Measurements from ENCODE around the gene FXYD1.

FXYD1 gene

DNA sequence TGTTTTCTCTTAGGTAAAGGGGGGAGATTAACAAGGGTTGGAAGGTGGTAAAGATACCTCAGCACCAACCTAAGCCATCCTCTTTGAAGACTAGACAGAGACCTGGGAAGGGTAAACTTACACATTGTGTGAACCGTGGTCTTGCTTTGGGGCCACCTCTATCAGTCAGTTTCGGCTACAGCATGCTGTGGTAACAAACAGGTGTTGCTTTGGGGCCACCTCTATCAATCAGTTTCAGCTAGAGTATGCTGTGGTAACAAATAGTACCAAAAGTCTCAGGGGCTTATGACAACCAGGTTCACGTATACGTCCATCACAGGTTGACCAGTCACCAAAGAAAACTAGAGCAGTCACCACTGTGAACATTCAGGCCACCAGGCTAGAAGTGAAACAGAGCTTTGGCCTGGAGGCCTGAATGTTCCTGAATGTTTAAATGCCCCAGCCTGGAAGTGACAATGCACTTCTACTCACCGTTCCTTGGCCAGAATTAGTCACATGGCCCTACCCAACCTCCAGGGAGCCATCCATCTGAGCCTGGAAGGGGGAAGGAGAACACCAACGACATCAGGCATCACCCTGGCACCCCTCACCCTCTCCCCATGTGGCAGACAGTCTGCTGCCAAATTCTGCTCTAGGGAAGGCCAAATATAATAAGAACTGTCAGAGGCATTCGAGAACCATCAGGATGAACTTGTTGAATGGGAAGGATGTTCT, 8.3 kb downstream of the FXYD1 start:
- no peak for TF ChIP-seq ZFP3 (CRISPR knock-in tag; IDR thresholded peaks at IDR 0.05)
- no peak for TF ChIP-seq ZFP30 (CRISPR knock-in tag; IDR thresholded peaks at IDR 0.05)
- no peak for TF ChIP-seq SNAI2 (CRISPR knock-in tag; IDR thresholded peaks at IDR 0.05)
- no peak for ATAC-seq

DNA sequence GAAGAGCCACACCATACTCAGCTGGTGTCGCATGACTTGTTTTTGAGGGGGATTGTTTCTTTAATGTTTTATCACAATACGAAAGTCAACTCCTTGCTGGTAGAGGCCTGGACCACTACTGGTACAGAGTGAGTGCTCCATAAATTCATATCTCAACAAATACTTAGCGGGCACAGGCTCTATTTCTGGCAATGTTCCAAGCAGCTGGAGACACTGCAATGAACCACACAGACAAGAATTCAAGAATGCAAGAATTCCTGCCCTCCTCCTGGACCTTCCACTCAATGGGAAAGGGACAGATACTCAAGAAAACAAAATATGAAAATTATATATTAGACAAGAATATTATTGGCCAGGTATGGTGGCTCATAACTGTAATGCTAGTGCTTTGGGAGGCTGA, 10.8 kb downstream of the FXYD1 start:
- ATAC-seq, result no peak
- TF ChIP-seq, protein P1, sequence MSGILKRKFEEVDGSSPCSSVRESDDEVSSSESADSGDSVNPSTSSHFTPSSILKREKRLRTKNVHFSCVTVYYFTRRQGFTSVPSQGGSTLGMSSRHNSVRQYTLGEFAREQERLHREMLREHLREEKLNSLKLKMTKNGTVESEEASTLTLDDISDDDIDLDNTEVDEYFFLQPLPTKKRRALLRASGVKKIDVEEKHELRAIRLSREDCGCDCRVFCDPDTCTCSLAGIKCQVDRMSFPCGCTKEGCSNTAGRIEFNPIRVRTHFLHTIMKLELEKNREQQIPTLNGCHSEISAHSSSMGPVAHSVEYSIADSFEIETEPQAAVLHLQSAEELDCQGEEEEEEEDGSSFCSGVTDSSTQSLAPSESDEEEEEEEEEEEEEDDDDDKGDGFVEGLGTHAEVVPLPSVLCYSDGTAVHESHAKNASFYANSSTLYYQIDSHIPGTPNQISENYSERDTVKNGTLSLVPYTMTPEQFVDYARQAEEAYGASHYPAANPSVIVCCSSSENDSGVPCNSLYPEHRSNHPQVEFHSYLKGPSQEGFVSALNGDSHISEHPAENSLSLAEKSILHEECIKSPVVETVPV (CRISPR knock-in tag; IDR thresholded peaks at IDR 0.05), result no peak
- TF ChIP-seq RARB (CRISPR knock-in tag; IDR thresholded peaks at IDR 0.05), result no peak
- TF ChIP-seq, protein P2, sequence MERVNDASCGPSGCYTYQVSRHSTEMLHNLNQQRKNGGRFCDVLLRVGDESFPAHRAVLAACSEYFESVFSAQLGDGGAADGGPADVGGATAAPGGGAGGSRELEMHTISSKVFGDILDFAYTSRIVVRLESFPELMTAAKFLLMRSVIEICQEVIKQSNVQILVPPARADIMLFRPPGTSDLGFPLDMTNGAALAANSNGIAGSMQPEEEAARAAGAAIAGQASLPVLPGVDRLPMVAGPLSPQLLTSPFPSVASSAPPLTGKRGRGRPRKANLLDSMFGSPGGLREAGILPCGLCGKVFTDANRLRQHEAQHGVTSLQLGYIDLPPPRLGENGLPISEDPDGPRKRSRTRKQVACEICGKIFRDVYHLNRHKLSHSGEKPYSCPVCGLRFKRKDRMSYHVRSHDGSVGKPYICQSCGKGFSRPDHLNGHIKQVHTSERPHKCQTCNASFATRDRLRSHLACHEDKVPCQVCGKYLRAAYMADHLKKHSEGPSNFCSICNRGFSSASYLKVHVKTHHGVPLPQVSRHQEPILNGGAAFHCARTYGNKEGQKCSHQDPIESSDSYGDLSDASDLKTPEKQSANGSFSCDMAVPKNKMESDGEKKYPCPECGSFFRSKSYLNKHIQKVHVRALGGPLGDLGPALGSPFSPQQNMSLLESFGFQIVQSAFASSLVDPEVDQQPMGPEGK (CRISPR knock-in tag; IDR thresholded peaks at IDR 0.05; ENCODE audit: borderline replicate concordance), result no peak
- TF ChIP-seq ZC3H10 (CRISPR knock-in tag; IDR thresholded peaks at IDR 0.05), result no peak
- no peak for TF ChIP-seq CSDC2 (CRISPR knock-in tag; IDR thresholded peaks at IDR 0.05)
- no peak for TF ChIP-seq BACH2 (CRISPR knock-in tag; IDR thresholded peaks at IDR 0.05; ENCODE audit: borderline replicate concordance)

DNA sequence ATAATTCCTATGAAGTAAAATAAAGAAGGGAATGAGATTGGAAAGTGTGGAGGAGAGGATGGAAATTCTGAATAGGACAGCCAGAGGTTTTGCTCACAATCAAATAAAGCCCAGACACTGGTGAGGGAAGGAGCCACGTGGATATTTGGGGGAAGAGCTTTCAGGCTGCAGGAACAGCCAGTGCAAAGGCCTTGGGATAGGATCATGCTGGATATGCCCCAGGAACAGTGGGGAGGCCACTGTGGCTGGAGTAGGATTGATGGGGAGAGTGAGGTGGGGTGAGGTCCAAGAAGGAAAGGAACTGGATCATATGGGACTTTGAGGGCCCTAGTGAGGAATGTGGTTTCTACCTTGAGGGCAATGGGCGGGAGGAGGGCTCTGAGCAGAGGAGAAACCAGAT, 11.8 kb downstream of the FXYD1 start:
- ATAC-seq, result no peak
- TF ChIP-seq BACH2 (CRISPR knock-in tag; IDR thresholded peaks at IDR 0.05; ENCODE audit: borderline replicate concordance) (no peak), ARNTL (CRISPR knock-in tag; IDR thresholded peaks at IDR 0.05; ENCODE audit: borderline replicate concordance, low read depth) (no peak), ZFP30 (CRISPR knock-in tag; IDR thresholded peaks at IDR 0.05) (no peak), TOX (CRISPR knock-in tag; IDR thresholded peaks at IDR 0.05; ENCODE audit: borderline replicate concordance) (no peak), ESRRG (CRISPR knock-in tag; IDR thresholded peaks at IDR 0.05) (no peak), GLIS3 (CRISPR knock-in tag; IDR thresholded peaks at IDR 0.05) (no peak), ZC3H10 (CRISPR knock-in tag; IDR thresholded peaks at IDR 0.05) (no peak), ZNF565 (CRISPR knock-in tag; conservative IDR thresholded peaks at IDR 0.05; ENCODE audit: low read depth) (no peak), CSDC2 (CRISPR knock-in tag; IDR thresholded peaks at IDR 0.05) (no peak), PPARA (CRISPR knock-in tag; IDR thresholded peaks at IDR 0.05; ENCODE audit: borderline replicate concordance) (no peak), ZFP3 (CRISPR knock-in tag; IDR thresholded peaks at IDR 0.05) (no peak), RARB (CRISPR knock-in tag; IDR thresholded peaks at IDR 0.05) (no peak), SNAI2 (CRISPR knock-in tag; IDR thresholded peaks at IDR 0.05) (no peak), ZNF8 (CRISPR knock-in tag; IDR thresholded peaks at IDR 0.05) (no peak), TCF4 (CRISPR knock-in tag; IDR thresholded peaks at IDR 0.05; ENCODE audit: borderline replicate concordance) (no peak)
- TF ChIP-seq, protein P3, sequence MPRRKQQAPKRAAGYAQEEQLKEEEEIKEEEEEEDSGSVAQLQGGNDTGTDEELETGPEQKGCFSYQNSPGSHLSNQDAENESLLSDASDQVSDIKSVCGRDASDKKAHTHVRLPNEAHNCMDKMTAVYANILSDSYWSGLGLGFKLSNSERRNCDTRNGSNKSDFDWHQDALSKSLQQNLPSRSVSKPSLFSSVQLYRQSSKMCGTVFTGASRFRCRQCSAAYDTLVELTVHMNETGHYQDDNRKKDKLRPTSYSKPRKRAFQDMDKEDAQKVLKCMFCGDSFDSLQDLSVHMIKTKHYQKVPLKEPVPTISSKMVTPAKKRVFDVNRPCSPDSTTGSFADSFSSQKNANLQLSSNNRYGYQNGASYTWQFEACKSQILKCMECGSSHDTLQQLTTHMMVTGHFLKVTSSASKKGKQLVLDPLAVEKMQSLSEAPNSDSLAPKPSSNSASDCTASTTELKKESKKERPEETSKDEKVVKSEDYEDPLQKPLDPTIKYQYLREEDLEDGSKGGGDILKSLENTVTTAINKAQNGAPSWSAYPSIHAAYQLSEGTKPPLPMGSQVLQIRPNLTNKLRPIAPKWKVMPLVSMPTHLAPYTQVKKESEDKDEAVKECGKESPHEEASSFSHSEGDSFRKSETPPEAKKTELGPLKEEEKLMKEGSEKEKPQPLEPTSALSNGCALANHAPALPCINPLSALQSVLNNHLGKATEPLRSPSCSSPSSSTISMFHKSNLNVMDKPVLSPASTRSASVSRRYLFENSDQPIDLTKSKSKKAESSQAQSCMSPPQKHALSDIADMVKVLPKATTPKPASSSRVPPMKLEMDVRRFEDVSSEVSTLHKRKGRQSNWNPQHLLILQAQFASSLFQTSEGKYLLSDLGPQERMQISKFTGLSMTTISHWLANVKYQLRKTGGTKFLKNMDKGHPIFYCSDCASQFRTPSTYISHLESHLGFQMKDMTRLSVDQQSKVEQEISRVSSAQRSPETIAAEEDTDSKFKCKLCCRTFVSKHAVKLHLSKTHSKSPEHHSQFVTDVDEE (CRISPR knock-in tag; IDR thresholded peaks at IDR 0.05), result no peak
- TF ChIP-seq, protein P4, sequence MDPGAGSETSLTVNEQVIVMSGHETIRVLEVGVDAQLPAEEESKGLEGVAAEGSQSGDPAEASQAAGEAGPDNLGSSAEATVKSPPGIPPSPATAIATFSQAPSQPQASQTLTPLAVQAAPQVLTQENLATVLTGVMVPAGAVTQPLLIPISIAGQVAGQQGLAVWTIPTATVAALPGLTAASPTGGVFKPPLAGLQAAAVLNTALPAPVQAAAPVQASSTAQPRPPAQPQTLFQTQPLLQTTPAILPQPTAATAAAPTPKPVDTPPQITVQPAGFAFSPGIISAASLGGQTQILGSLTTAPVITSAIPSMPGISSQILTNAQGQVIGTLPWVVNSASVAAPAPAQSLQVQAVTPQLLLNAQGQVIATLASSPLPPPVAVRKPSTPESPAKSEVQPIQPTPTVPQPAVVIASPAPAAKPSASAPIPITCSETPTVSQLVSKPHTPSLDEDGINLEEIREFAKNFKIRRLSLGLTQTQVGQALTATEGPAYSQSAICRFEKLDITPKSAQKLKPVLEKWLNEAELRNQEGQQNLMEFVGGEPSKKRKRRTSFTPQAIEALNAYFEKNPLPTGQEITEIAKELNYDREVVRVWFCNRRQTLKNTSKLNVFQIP (CRISPR knock-in tag; IDR thresholded peaks at IDR 0.05; ENCODE audit: borderline replicate concordance, low read depth), result no peak
- TF ChIP-seq, protein P2 (CRISPR knock-in tag; IDR thresholded peaks at IDR 0.05; ENCODE audit: borderline replicate concordance), result no peak
- TF ChIP-seq, protein P1 (CRISPR knock-in tag; IDR thresholded peaks at IDR 0.05), result no peak
- TF ChIP-seq, protein P5, sequence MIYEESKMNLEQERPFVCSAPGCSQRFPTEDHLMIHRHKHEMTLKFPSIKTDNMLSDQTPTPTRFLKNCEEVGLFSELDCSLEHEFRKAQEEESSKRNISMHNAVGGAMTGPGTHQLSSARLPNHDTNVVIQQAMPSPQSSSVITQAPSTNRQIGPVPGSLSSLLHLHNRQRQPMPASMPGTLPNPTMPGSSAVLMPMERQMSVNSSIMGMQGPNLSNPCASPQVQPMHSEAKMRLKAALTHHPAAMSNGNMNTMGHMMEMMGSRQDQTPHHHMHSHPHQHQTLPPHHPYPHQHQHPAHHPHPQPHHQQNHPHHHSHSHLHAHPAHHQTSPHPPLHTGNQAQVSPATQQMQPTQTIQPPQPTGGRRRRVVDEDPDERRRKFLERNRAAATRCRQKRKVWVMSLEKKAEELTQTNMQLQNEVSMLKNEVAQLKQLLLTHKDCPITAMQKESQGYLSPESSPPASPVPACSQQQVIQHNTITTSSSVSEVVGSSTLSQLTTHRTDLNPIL (CRISPR knock-in tag; IDR thresholded peaks at IDR 0.05; ENCODE audit: low read depth), result no peak

Data from SK-N-SH treated with all-trans-retinoic acid at 6 μM for 48 hours (cell line).